Astrocyte (in vitro differentiated cells and primary cell): ENCODE measurements around the gene CDHR5. TPM values are rescaled to one million over a fixed set of nuclear protein-coding genes. Genes with fewer than 3 reads are reported as not detected.
A peak's percentile ranks its signal among the peaks of the same experiment; 100 is the strongest.

Experiments used
- DNase-seq: peaks from one replicate; pipeline ENCODE4 v3.0.0-alpha.2; 2010; ENCODE audit warnings: low read depth
- FAIRE-seq: peaks from 2 replicates; lab custom pipeline; 2011; peaks lifted over from hg19 to GRCh38; lab: Jason Lieb, UNC
- H2AFZ ChIP-seq: 2 replicates; pipeline ENCODE4 v1.6.0; 2012; ENCODE audit warnings: low read depth, low read length, inconsistent platforms
- H3K27ac ChIP-seq: 2 replicates; pipeline ENCODE4 v1.5.1; 2011; ENCODE audit warnings: low read depth, low read length, inconsistent platforms
- H3K27me3 ChIP-seq: 2 replicates; pipeline ENCODE4 v1.6.0; 2011; ENCODE audit warnings: low read length, inconsistent platforms; ENCODE audit not compliant: insufficient read depth
- H3K36me3 ChIP-seq: 2 replicates; pipeline ENCODE4 v1.5.1; 2011; ENCODE audit warnings: low read length, inconsistent platforms; ENCODE audit not compliant: insufficient read depth
- H3K4me1 ChIP-seq: 2 replicates; pipeline ENCODE4 v1.5.1; 2011; ENCODE audit warnings: low read length, inconsistent platforms; ENCODE audit not compliant: insufficient read depth
- H3K4me2 ChIP-seq: 2 replicates; pipeline ENCODE4 v1.6.0; 2012; ENCODE audit warnings: low read length, inconsistent platforms
- H3K4me3 ChIP-seq: 2 replicates; pipeline ENCODE4 v1.5.1; 2011; ENCODE audit warnings: low read depth, mild to moderate bottlenecking, low read length, inconsistent platforms; ENCODE audit not compliant: insufficient read depth
- H3K79me2 ChIP-seq: 2 replicates; pipeline ENCODE4 v1.6.0; 2012; ENCODE audit warnings: mild to moderate bottlenecking, low read length, inconsistent platforms; ENCODE audit not compliant: insufficient read depth
- H3K9ac ChIP-seq: 2 replicates; pipeline ENCODE4 v1.6.0; 2012; ENCODE audit warnings: mild to moderate bottlenecking, low read length, inconsistent platforms
- H3K9me3 ChIP-seq: 2 replicates; pipeline ENCODE4 v1.5.1; 2012; ENCODE audit warnings: low read depth, mild to moderate bottlenecking, low read length, inconsistent platforms; ENCODE audit not compliant: insufficient read depth
- H4K20me1 ChIP-seq: 2 replicates; pipeline ENCODE4 v1.6.0; 2012; ENCODE audit warnings: low read length, inconsistent platforms; ENCODE audit not compliant: insufficient read depth
- H3K27ac Mint-ChIP-seq: one replicate; pipeline ENCODE4 v1.8.0; 2021; ENCODE audit warnings: mild to moderate bottlenecking, mixed read lengths; ENCODE audit not compliant: unreplicated experiment
- H3K27me3 Mint-ChIP-seq: one replicate; pipeline ENCODE4 v1.8.0; 2021; ENCODE audit warnings: low read depth, mixed read lengths; ENCODE audit not compliant: unreplicated experiment
- H3K36me3 Mint-ChIP-seq: one replicate; pipeline ENCODE4 v1.8.0; 2021; ENCODE audit warnings: low read depth, mixed read lengths; ENCODE audit not compliant: unreplicated experiment
- H3K4me1 Mint-ChIP-seq: one replicate; pipeline ENCODE4 v1.8.0; 2021; ENCODE audit warnings: low read depth, mixed read lengths; ENCODE audit not compliant: unreplicated experiment
- H3K4me3 Mint-ChIP-seq: one replicate; pipeline ENCODE4 v1.8.0; 2021; ENCODE audit warnings: mild to moderate bottlenecking, moderate library complexity, mixed read lengths; ENCODE audit not compliant: unreplicated experiment
- H3K9me3 Mint-ChIP-seq: one replicate; pipeline ENCODE4 v1.8.0; 2021; ENCODE audit warnings: mild to moderate bottlenecking, mixed read lengths; ENCODE audit not compliant: unreplicated experiment
- CTCF ChIP-seq: IDR thresholded peaks from 2 replicates; pipeline ENCODE4 v1.5.1; 2011; ENCODE audit warnings: low read depth, mild to moderate bottlenecking, inconsistent platforms, low read length, moderate library complexity; ENCODE audit not compliant: insufficient read depth
- EZH2 ChIP-seq: IDR thresholded peaks from 2 replicates; pipeline ENCODE4 v1.6.1; 2012; ENCODE audit warnings: mild to moderate bottlenecking, low read length, inconsistent platforms; ENCODE audit not compliant: insufficient read depth
- total RNA-seq: library from RNA; stranded (reverse); gene quantifications from 2 replicates; pipeline ENCODE4 v1.2.1, GENCODE V29; 2021

The CDHR5 gene
- total RNA-seq, 1 donor from 2014 or later, result not detected

GRCh38 chr11:659532-660085 lies 34.9 kb upstream of the CDHR5 start:
- Histone ChIP-seq H3K79me2 (no peaks in the 10 kb centered on the region), H3K27ac (no peak overlapping the region), H3K4me1 (no peaks in the 10 kb centered on the region), H3K4me3 (no peak overlapping the region), H3K36me3 (no peaks in the 10 kb centered on the region), H4K20me1 (peaks cover 30% of the 10 kb centered on the region), H3K27me3 (no peaks in the 10 kb centered on the region), H3K9ac (no peak overlapping the region), H3K4me2 (no peak overlapping the region), H2AFZ (no peak overlapping the region), H3K9me3 (no peaks in the 10 kb centered on the region)
- Mint-ChIP-seq H3K9me3 (no peaks in the 10 kb centered on the region), H3K27me3 (no peaks in the 10 kb centered on the region), H3K27ac (no peak overlapping the region), H3K36me3 (peaks cover 25% of the 10 kb centered on the region), H3K4me1 (no peaks in the 10 kb centered on the region), H3K4me3 (no peak overlapping the region)
- FAIRE-seq (no peak), DNase-seq (no peak)
- TF ChIP-seq EZH2, result no peak
- TF ChIP-seq CTCF, result no peak

GRCh38 chr11:657691-658126 lies 33.0 kb upstream of the CDHR5 start:
- no peaks in the 10 kb centered on the region for H3K27me3 ChIP-seq
- DNase-seq, result no peak
- H3K79me2 ChIP-seq, result no peaks in the 10 kb centered on the region
- no peak overlapping the region for H2AFZ ChIP-seq
- H3K4me1 Mint-ChIP-seq, result no peaks in the 10 kb centered on the region
- H3K4me3 Mint-ChIP-seq, result peak overlapping the region; percentile 4
- H3K4me3 ChIP-seq, result no peak overlapping the region
- no peak overlapping the region for H3K27ac Mint-ChIP-seq
- H3K27me3 Mint-ChIP-seq, result no peaks in the 10 kb centered on the region
- no peak overlapping the region for H3K4me2 ChIP-seq
- no peaks in the 10 kb centered on the region for H3K9me3 Mint-ChIP-seq
- no peak overlapping the region for H3K9ac ChIP-seq
- no peaks in the 10 kb centered on the region for H3K4me1 ChIP-seq
- H4K20me1 ChIP-seq, result peaks cover 19% of the 10 kb centered on the region
- peaks cover 19% of the 10 kb centered on the region for H3K36me3 Mint-ChIP-seq
- H3K27ac ChIP-seq, result no peak overlapping the region
- FAIRE-seq, result no peak
- H3K36me3 ChIP-seq, result no peaks in the 10 kb centered on the region
- no peaks in the 10 kb centered on the region for H3K9me3 ChIP-seq
- TF ChIP-seq EZH2, result no peak
- TF ChIP-seq CTCF, result no peak

GRCh38 chr11:656866-657265 lies 32.1 kb upstream of the CDHR5 start:
- Histone ChIP-seq H3K9me3 (no peaks in the 10 kb centered on the region), H4K20me1 (peaks cover 12% of the 10 kb centered on the region), H3K27me3 (no peaks in the 10 kb centered on the region), H3K4me1 (no peaks in the 10 kb centered on the region), H3K9ac (no peak overlapping the region), H2AFZ (no peak overlapping the region), H3K79me2 (no peaks in the 10 kb centered on the region), H3K4me3 (no peak overlapping the region), H3K36me3 (no peaks in the 10 kb centered on the region), H3K27ac (no peak overlapping the region), H3K4me2 (no peak overlapping the region)
- no peak for FAIRE-seq
- Mint-ChIP-seq H3K9me3 (no peaks in the 10 kb centered on the region), H3K4me3 (no peak overlapping the region), H3K36me3 (peaks cover 16% of the 10 kb centered on the region), H3K27me3 (no peaks in the 10 kb centered on the region), H3K4me1 (no peaks in the 10 kb centered on the region), H3K27ac (no peak overlapping the region)
- no peak for TF ChIP-seq CTCF
- TF ChIP-seq EZH2, result no peak
- no peak for DNase-seq
